Measurements from ENCODE around the gene SETSIP. TPM values are rescaled to one million over a fixed set of nuclear protein-coding genes. Genes with fewer than 3 reads are reported as not detected.

Gene SETSIP
- total RNA-seq, 2 experiments from 2014 or later: 0.47 TPM; not detected in 1

- DNase-seq (no peak), ATAC-seq (no peak)
- POLR2A ChIA-PET: no interaction called here
- Mint-ChIP-seq H3K27ac (no peak overlapping the region), H3K4me3 (no peak overlapping the region), H3K36me3 (ENCODE audit: low read depth) (no peaks in the 10 kb centered on the region), H3K4me1 (ENCODE audit: low read depth) (no peaks in the 10 kb centered on the region), H3K27me3 (no peaks in the 10 kb centered on the region), H3K9me3 (no peaks in the 10 kb centered on the region)
- CTCF ChIA-PET: no interaction called here
- intact Hi-C loops (cut with micrococcal nuclease): no loop called here
- no peak for TF ChIP-seq CTCF (IDR thresholded peaks at IDR 0.05)
Measured at GRCh38 chr1:92040971-92041370, 34.2 kb downstream of the SETSIP start.

- no peak overlapping the region for H3K27ac Mint-ChIP-seq
- CTCF ChIA-PET: interaction anchor here (1.4 kb wide), 1 partner anchor 8 kb away, joined by 4 read pairs; no protein-coding TSS in a partner anchor
Measured at GRCh38 chr1:92038695-92039346, 36.4 kb downstream of the SETSIP start.

GRCh38 chr1:92037400-92037799, 37.8 kb downstream of the SETSIP start:
- intact Hi-C loops (cut with micrococcal nuclease): no loop called here
- Mint-ChIP-seq H3K27ac (no peak overlapping the region), H3K36me3 (ENCODE audit: low read depth) (no peaks in the 10 kb centered on the region), H3K4me3 (no peak overlapping the region), H3K27me3 (peaks cover 2% of the 10 kb centered on the region), H3K9me3 (no peaks in the 10 kb centered on the region), H3K4me1 (ENCODE audit: low read depth) (no peaks in the 10 kb centered on the region)
- ATAC-seq (no peak), DNase-seq (no peak)
- CTCF ChIA-PET: no interaction called here
- TF ChIP-seq CTCF (IDR thresholded peaks at IDR 0.05): no peak
- POLR2A ChIA-PET: no interaction called here

More at GRCh38 chr1:92038695-92039346, 36.4 kb downstream of the SETSIP start:
- no peak for DNase-seq
- Mint-ChIP-seq H3K4me1 (ENCODE audit: low read depth) (no peaks in the 10 kb centered on the region), H3K36me3 (ENCODE audit: low read depth) (no peaks in the 10 kb centered on the region), H3K27me3 (peaks cover 2% of the 10 kb centered on the region), H3K4me3 (no peak overlapping the region), H3K9me3 (no peaks in the 10 kb centered on the region)
- TF ChIP-seq CTCF (IDR thresholded peaks at IDR 0.05): no peak
- intact Hi-C loops (cut with micrococcal nuclease): no loop called here
- ATAC-seq: no peak
- POLR2A ChIA-PET: no interaction called here

- DNase-seq (no peak), ATAC-seq (no peak)
- TF ChIP-seq CTCF (IDR thresholded peaks at IDR 0.05): no peak
- intact Hi-C loops (cut with micrococcal nuclease): no loop called here
- Mint-ChIP-seq H3K27ac (no peak overlapping the region), H3K36me3 (ENCODE audit: low read depth) (no peaks in the 10 kb centered on the region), H3K4me1 (ENCODE audit: low read depth) (peaks cover 18% of the 10 kb centered on the region), H3K27me3 (peaks cover 23% of the 10 kb centered on the region), H3K4me3 (no peak overlapping the region), H3K9me3 (no peaks in the 10 kb centered on the region)
- POLR2A ChIA-PET: interaction anchor here (0.8 kb wide), 2 partner anchors 9 to 37 kb away, joined by 3 read pairs; no protein-coding TSS in a partner anchor
- CTCF ChIA-PET: interaction anchor here (0.9 to 1.2 kb wide), 3 partner anchors 8 to 38 kb away, joined by 3 to 4 read pairs (median 4); no protein-coding TSS in a partner anchor
Measured at GRCh38 chr1:92031281-92032110, 43.7 kb downstream of the SETSIP start.

GRCh38 chr1:92030656-92031107, 44.5 kb downstream of the SETSIP start:
- Mint-ChIP-seq H3K27ac (peak overlapping the region; percentile 40), H3K9me3 (no peaks in the 10 kb centered on the region), H3K36me3 (ENCODE audit: low read depth) (no peaks in the 10 kb centered on the region), H3K4me3 (peak overlapping the region; percentile 60), H3K27me3 (peaks cover 24% of the 10 kb centered on the region), H3K4me1 (ENCODE audit: low read depth) (peaks cover 18% of the 10 kb centered on the region)
- ATAC-seq: peak; percentile 69
- DNase-seq: peak; percentile 31
- POLR2A ChIA-PET: no interaction called here
- intact Hi-C loops (cut with micrococcal nuclease): no loop called here
- CTCF ChIA-PET: interaction anchor here (1.2 kb wide), 1 partner anchor 8 kb away, joined by 4 read pairs; no protein-coding TSS in a partner anchor
- TF ChIP-seq CTCF (IDR thresholded peaks at IDR 0.05): no peak

Data from activated CD8-positive, alpha-beta T cell treated with anti-CD3 and anti-CD28 coated beads for 36 hours (primary cell).